ENCODE results near the gene PRDM4. TPM values are rescaled to one million over a fixed set of nuclear protein-coding genes. Genes with fewer than 3 reads are reported as not detected.

PRDM4 gene
- 15.7 and 18.6 TPM in 2 replicates for total RNA-seq

GRCh38 chr12:107760809-107761501 is at the start of gene PRDM4:
Gene PRDM4, minus strand, starts transcription at chr12:107761137. Its CDS starts 622 bp downstream, at chr12:107760515.

GRCh38 chr12:107774349-107775029 is 13.6 kb upstream of the PRDM4 start, which contains the start of gene ASCL4:
Gene ASCL4, plus strand, starts transcription at chr12:107774704. Its CDS starts 515 bp downstream, at chr12:107775219.

GRCh38 chr12:107685360-107686248 is 75.3 kb downstream of the PRDM4 start, which contains the start of gene PWP1:
Gene PWP1, plus strand, starts transcription at chr12:107685799. Its CDS starts 101 bp downstream, at chr12:107685900.

Other genes starting within 250 kb of the PRDM4 start
- 80.6 and 121 TPM in 2 replicates for gene PWP1, start 75.3 kb downstream of the PRDM4 start, total RNA-seq
- gene ASCL4, start 13.6 kb upstream of the PRDM4 start, total RNA-seq = not detected in 2 replicates

All from regular cardiac myocyte (primary cell).